SIG-M5 treated with dmso at 0.1 percent for 504 hours (cell line): Measurements from ENCODE around the gene SDF2L1.
"Not testable (repeated sequence)": the region's sequence is repeated elsewhere in the genome, so short reads cannot be mapped to it uniquely, and the experiment has no call there.

Source experiments
- DNase-seq: peaks from one replicate; lab custom pipeline; 2025; ENCODE audit not compliant: unreplicated experiment; lab: John Stamatoyannopoulos, UW

The SDF2L1 gene

GRCh38 chr22:21635771-21636510 lies 6.2 kb upstream of the SDF2L1 start:
- DNase-seq, result no peak

- DNase-seq, result no peak
Observed at GRCh38 chr22:21636629-21637218, 5.4 kb upstream of the SDF2L1 start.

- DNase-seq, result not testable (repeated sequence)
Observed at GRCh38 chr22:21637450-21637849, 4.7 kb upstream of the SDF2L1 start.

- DNase-seq, result no peak
Observed at GRCh38 chr22:21639359-21639758, 2.7 kb upstream of the SDF2L1 start.

GRCh38 chr22:21640810-21641209 lies 1.3 kb upstream of the SDF2L1 start:
- no peak for DNase-seq

GRCh38 chr22:21641417-21641788 lies 699 bp upstream of the SDF2L1 start:
- DNase-seq, result no peak

GRCh38 chr22:21642584-21643448 lies 714 bp downstream of the SDF2L1 start:
- DNase-seq, result peak; percentile 46

- DNase-seq, result no peak
Observed at GRCh38 chr22:21643533-21644357, 1.6 kb downstream of the SDF2L1 start.

GRCh38 chr22:21645513-21645912 lies 3.4 kb downstream of the SDF2L1 start:
- not testable (repeated sequence) for DNase-seq

GRCh38 chr22:21646608-21647590 lies 4.8 kb downstream of the SDF2L1 start:
- peak; percentile 87 for DNase-seq

- no peak for DNase-seq
Observed at GRCh38 chr22:21650280-21650679, 8.2 kb downstream of the SDF2L1 start.

GRCh38 chr22:21650823-21651520 lies 8.9 kb downstream of the SDF2L1 start:
- peak; percentile 51 for DNase-seq

- no peak for DNase-seq
Observed at GRCh38 chr22:21651521-21652009, 9.5 kb downstream of the SDF2L1 start.

- peak; percentile 89 for DNase-seq
Observed at GRCh38 chr22:21652010-21652546, 10.0 kb downstream of the SDF2L1 start.

GRCh38 chr22:21652547-21653545 lies 10.7 kb downstream of the SDF2L1 start:
- no peak for DNase-seq

GRCh38 chr22:21657020-21657359 lies 14.9 kb downstream of the SDF2L1 start:
- DNase-seq, result no peak

- peak; percentile 77 for DNase-seq
Observed at GRCh38 chr22:21657360-21658032, 15.4 kb downstream of the SDF2L1 start.
